H1 (cell line): Measurements from ENCODE around the gene CD4. TPM values are rescaled to one million over a fixed set of nuclear protein-coding genes. Genes with fewer than 3 reads are reported as not detected.

Source experiments
- CTCF ChIA-PET: fragments of 300-600 bp; sonication (Branson Sonifier 250); formaldehyde crosslinking; loops from one replicate; lab custom pipeline; 2021; ENCODE audit not compliant: partially characterized antibody; lab: Charles Lee
- POLR2A ChIA-PET: fragments of 300-600 bp; sonication (Branson Sonifier 250); formaldehyde crosslinking; loops from one replicate; lab custom pipeline; 2021; ENCODE audit warnings: inconsistent platforms; ENCODE audit not compliant: partially characterized antibody; lab: Charles Lee
- DNase-seq, 2 experiments: peaks; one replicate each; pipeline versions ENCODE4 v3.0.0 to v3.0.0-alpha.2; 2010 to 2022; ENCODE audit warnings: low spot score in 2 of 2, low read depth in 1 of 2, mixed read lengths in 1 of 2
- FAIRE-seq: peaks from 2 replicates; lab custom pipeline; 2011; peaks lifted over from hg19 to GRCh38; lab: Jason Lieb, UNC
- H2AFZ ChIP-seq: 2 replicates; pipeline ENCODE4 v1.8.1; 2012; ENCODE audit warnings: low read length, inconsistent platforms
- H2AK5ac ChIP-seq: 2 replicates; pipeline ENCODE4 v1.6.1; 2013; ENCODE audit warnings: low read depth, low read length
- H2BK120ac ChIP-seq: replicated peaks from 2 replicates; pipeline ENCODE3; 2013; ENCODE audit warnings: low read depth, low read length, inconsistent platforms
- H2BK12ac ChIP-seq: 2 replicates; pipeline ENCODE4 v1.6.1; 2013; ENCODE audit warnings: low read depth, low read length
- H2BK15ac ChIP-seq: 2 replicates; pipeline ENCODE4 v1.6.1; 2013; ENCODE audit warnings: low read length
- H2BK20ac ChIP-seq: 2 replicates; pipeline ENCODE4 v1.6.1; 2013; ENCODE audit warnings: low read length
- H2BK5ac ChIP-seq: 2 replicates; pipeline ENCODE4 v1.6.1; 2013; ENCODE audit warnings: low read depth, low read length
- H3K14ac ChIP-seq: 2 replicates; pipeline ENCODE4 v1.6.1; 2013; ENCODE audit warnings: inconsistent platforms; ENCODE audit not compliant: insufficient read length
- H3K18ac ChIP-seq: 2 replicates; pipeline ENCODE4 v1.6.1; 2013; ENCODE audit warnings: low read length; ENCODE audit errors: extremely low read depth
- H3K23ac ChIP-seq: 2 replicates; pipeline ENCODE4 v1.6.1; 2013; ENCODE audit warnings: inconsistent platforms; ENCODE audit not compliant: insufficient read length
- H3K23me2 ChIP-seq: 2 replicates; pipeline ENCODE4 v1.6.1; 2013; ENCODE audit warnings: low read depth, low read length
- H3K27ac ChIP-seq: 2 replicates; pipeline ENCODE4 v1.6.1; 2011; ENCODE audit warnings: low read depth, low read length, inconsistent platforms
- H3K27me3 ChIP-seq, 4 experiments: replicated peaks in 1 of 4; 1 replicate in 1 of 4; 2 replicates in 3 of 4; pipeline versions ENCODE4 v1.6.1 to v1.8.1; 2011 to 2013; ENCODE audit warnings: low read length in 3 of 4, mild to moderate bottlenecking in 3 of 4, inconsistent platforms in 2 of 4, mixed read lengths in 2 of 4, moderate library complexity in 1 of 4; ENCODE audit not compliant: control insufficient read depth in 3 of 4, insufficient read depth in 3 of 4; ENCODE audit errors: extremely low read depth in 1 of 4
- H3K36me3 ChIP-seq, 4 experiments: 2 replicates each; pipeline versions ENCODE4 v1.6.1 to v1.8.1; 2011 to 2013; ENCODE audit warnings: mild to moderate bottlenecking in 4 of 4, low read length in 3 of 4, moderate library complexity in 2 of 4, control low read depth in 1 of 4, inconsistent platforms in 1 of 4; ENCODE audit not compliant: insufficient read depth in 4 of 4, control insufficient read depth in 2 of 4
- H3K4ac ChIP-seq: replicated peaks from 2 replicates; pipeline ENCODE3; 2013; ENCODE audit warnings: low read length, low read depth, mixed read lengths, inconsistent platforms; ENCODE audit not compliant: insufficient read length
- H3K4me1 ChIP-seq, 4 experiments: replicated peaks in 1 of 4; 1 replicate in 1 of 4; 2 replicates in 3 of 4; pipeline versions ENCODE4 v1.6.1 to v1.8.1; 2011 to 2013; ENCODE audit warnings: low read length in 3 of 4, inconsistent platforms in 2 of 4, mixed read lengths in 1 of 4; ENCODE audit not compliant: insufficient read depth in 4 of 4, control insufficient read depth in 3 of 4
- H3K4me2 ChIP-seq, 2 experiments: 2 replicates each; pipeline versions ENCODE4 v1.6.1 to v1.8.1; 2011 to 2013; ENCODE audit warnings: low read depth in 2 of 2, low read length in 2 of 2, control low read depth in 1 of 2, inconsistent platforms in 1 of 2, mild to moderate bottlenecking in 1 of 2; ENCODE audit not compliant: insufficient read depth in 1 of 2
- H3K4me3 ChIP-seq, 4 experiments: fragments of 200-600, 300-600 bp in 1 of 4; sonication (generic), shearing (Covaris generic), sonication (Bioruptor Twin) in 1 of 4; 2 replicates each; pipeline versions ENCODE4 v1.5.1 to v1.8.1; 2011 to 2016; ENCODE audit warnings: low read length in 4 of 4, low read depth in 3 of 4, control low read depth in 2 of 4, inconsistent platforms in 2 of 4, mild to moderate bottlenecking in 2 of 4, mixed read lengths in 1 of 4, moderate library complexity in 1 of 4; ENCODE audit not compliant: insufficient read depth in 2 of 4; ENCODE audit errors: extremely low read depth in 1 of 4
- H3K56ac ChIP-seq: replicated peaks from 2 replicates; pipeline ENCODE3; 2013; ENCODE audit warnings: low read depth, mild to moderate bottlenecking, mixed read lengths, low read length, inconsistent platforms; ENCODE audit not compliant: insufficient read length
- H3K79me1 ChIP-seq: 2 replicates; pipeline ENCODE4 v1.6.1; 2013; ENCODE audit warnings: low read depth, low read length, control low read depth
- H3K79me2 ChIP-seq, 2 experiments: 2 replicates each; pipeline versions ENCODE4 v1.6.1 to v1.8.1; 2012 to 2013; ENCODE audit warnings: low read length in 2 of 2, mild to moderate bottlenecking in 2 of 2, inconsistent platforms in 1 of 2; ENCODE audit not compliant: insufficient read depth in 2 of 2, control insufficient read depth in 1 of 2
- H3K9ac ChIP-seq, 4 experiments: replicated peaks in 1 of 4; 1 replicate in 1 of 4; 2 replicates in 3 of 4; pipeline versions ENCODE4 v1.6.1 to v1.8.1; 2011 to 2013; ENCODE audit warnings: low read depth in 3 of 4, low read length in 3 of 4, control low read depth in 2 of 4, mild to moderate bottlenecking in 2 of 4, moderate library complexity in 2 of 4, inconsistent platforms in 1 of 4; ENCODE audit errors: extremely low read depth in 1 of 4
- H3K9me3 ChIP-seq, 2 experiments: 2 replicates each; pipeline versions ENCODE4 v1.6.1 to v1.8.1; 2012 to 2013; ENCODE audit warnings: mild to moderate bottlenecking in 2 of 2, moderate library complexity in 2 of 2, control low read depth in 1 of 2, inconsistent platforms in 1 of 2, low read depth in 1 of 2, low read length in 1 of 2, mixed read lengths in 1 of 2; ENCODE audit not compliant: insufficient read depth in 2 of 2
- H4K20me1 ChIP-seq, 2 experiments: replicated peaks in 1 of 2; 2 replicates each; pipeline versions ENCODE3 to v1.8.1; 2011 to 2013; ENCODE audit warnings: inconsistent platforms in 2 of 2, low read length in 2 of 2, mild to moderate bottlenecking in 1 of 2; ENCODE audit not compliant: insufficient read depth in 2 of 2, control insufficient read depth in 1 of 2
- H4K5ac ChIP-seq: 2 replicates; pipeline ENCODE4 v1.6.1; 2013; ENCODE audit warnings: low read length, low read depth, mixed read lengths, inconsistent platforms; ENCODE audit not compliant: insufficient read length
- H4K8ac ChIP-seq: 2 replicates; pipeline ENCODE4 v1.8.0; 2013; ENCODE audit warnings: mild to moderate bottlenecking, moderate library complexity, low read length, inconsistent platforms; ENCODE audit not compliant: insufficient read depth; ENCODE audit errors: extremely low read depth
- H4K91ac ChIP-seq: replicated peaks from 2 replicates; pipeline ENCODE3; 2013; ENCODE audit warnings: low read length, mixed read lengths, inconsistent platforms; ENCODE audit not compliant: insufficient read length
- BACH1 ChIP-seq: IDR thresholded peaks from 2 replicates; pipeline ENCODE4 v1.6.1; 2012; ENCODE audit warnings: low read length, improper control_type of control experiment
- CBX5 ChIP-seq: fragments of 300-800, 300-1000 bp; sonication (generic); IDR thresholded peaks from 2 replicates; pipeline ENCODE4 v1.7.1; 2016; ENCODE audit warnings: antibody characterized with exemption, low read length, low read depth
- CTBP2 ChIP-seq: IDR thresholded peaks from 2 replicates; pipeline ENCODE4 v1.7.0; 2011; ENCODE audit warnings: borderline replicate concordance, mild to moderate bottlenecking, moderate library complexity, mixed read lengths, low read length; ENCODE audit not compliant: insufficient read depth, insufficient read length
- EGR1 ChIP-seq: IDR thresholded peaks from 2 replicates; pipeline ENCODE4 v1.6.1; 2011; ENCODE audit warnings: low read depth, low read length, borderline replicate concordance
- KDM5A ChIP-seq: fragments of 200-600 bp; IDR thresholded peaks from 2 replicates; pipeline ENCODE4 v1.7.1; 2012; ENCODE audit warnings: mild to moderate bottlenecking, low read length, inconsistent platforms, mixed read lengths
- POLR2AphosphoS5 ChIP-seq: IDR thresholded peaks from 2 replicates; pipeline ENCODE4 v1.6.1; 2011; ENCODE audit warnings: low read depth, low read length
- SIX5 ChIP-seq: IDR thresholded peaks from 2 replicates; pipeline ENCODE4 v1.6.1; 2011; ENCODE audit warnings: mild to moderate bottlenecking, low read depth, low read length
- SP4 ChIP-seq: IDR thresholded peaks from 2 replicates; pipeline ENCODE4 v1.6.1; 2012; ENCODE audit warnings: low read length, inconsistent platforms
- TAF7 ChIP-seq: optimal IDR thresholded peaks from 2 replicates; pipeline ENCODE3; 2011; ENCODE audit warnings: low read depth, mild to moderate bottlenecking, inconsistent platforms, low read length, moderate library complexity, borderline replicate concordance
- YY1 ChIP-seq: IDR thresholded peaks from 2 replicates; pipeline ENCODE4 v1.6.1; 2011; ENCODE audit warnings: low read depth, mild to moderate bottlenecking, low read length
- WGBS, 2 experiments: shearing (Covaris generic) in 1 of 2; methylation state at CpG; one replicate each; pipeline versions ENCODE4 v1.1.6 to v1.1.7; 2013 to 2015; ENCODE audit warnings: low lambda C conversion rate in 2 of 2, mixed read lengths in 2 of 2, inconsistent platforms in 1 of 2, low coverage in 1 of 2, missing lambda C conversion rate in 1 of 2; ENCODE audit not compliant: insufficient replicate concordance in 2 of 2, insufficient coverage in 1 of 2, insufficient read length in 1 of 2; ENCODE audit errors: extremely low coverage in 1 of 2, missing lambda C conversion rate in 1 of 2; 5-methylcytosine and 5-hydroxymethylcytosine counted together
- polyA plus RNA-seq, 7 experiments: library from polyadenylated mRNA; depleted of rRNA in 3 of 7; stranded (reverse) in 5 of 7; unstranded in 2 of 7; fragments of >200 nt in 5 of 7; fragments of 200-250 nt in 2 of 7; gene quantifications; 1 replicate in 5 of 7; 2 replicates in 1 of 7; 4 replicates in 1 of 7; pipeline versions ENCODE4 v1.2.1 to v1.2.3, GENCODE V29; 2011 to 2013; ENCODE audit warnings: missing spikeins in 2 of 7, mixed read lengths in 2 of 7
- total RNA-seq: library from RNA; stranded (reverse); fragmentation: NEBNext Ultra II Directional; extraction: Animal tissue kit (Norgen Biotek cat#: 25700); gene quantifications from 2 replicates; pipeline ENCODE4 v1.2.1, GENCODE V29; 2021
- TF ChIP-seq, protein P1 (sequence below), 3 experiments: IDR thresholded peaks; 1 replicate in 2 of 3; 2 replicates in 1 of 3; pipeline versions ENCODE4 v1.5.1 to v1.6.1; 2011; ENCODE audit warnings: low read length in 3 of 3, mild to moderate bottlenecking in 3 of 3, inconsistent platforms in 2 of 3, low read depth in 1 of 3, moderate library complexity in 1 of 3; ENCODE audit not compliant: insufficient read depth in 1 of 3; ENCODE audit errors: control extremely low read depth in 1 of 3

CD4 gene
- total and polyA plus RNA-seq, 2 of the 8 experiments (the other 6 are each of a cell fraction or from before 2014, with no cell fraction given): 3.4 to 5.1 TPM

DNA sequence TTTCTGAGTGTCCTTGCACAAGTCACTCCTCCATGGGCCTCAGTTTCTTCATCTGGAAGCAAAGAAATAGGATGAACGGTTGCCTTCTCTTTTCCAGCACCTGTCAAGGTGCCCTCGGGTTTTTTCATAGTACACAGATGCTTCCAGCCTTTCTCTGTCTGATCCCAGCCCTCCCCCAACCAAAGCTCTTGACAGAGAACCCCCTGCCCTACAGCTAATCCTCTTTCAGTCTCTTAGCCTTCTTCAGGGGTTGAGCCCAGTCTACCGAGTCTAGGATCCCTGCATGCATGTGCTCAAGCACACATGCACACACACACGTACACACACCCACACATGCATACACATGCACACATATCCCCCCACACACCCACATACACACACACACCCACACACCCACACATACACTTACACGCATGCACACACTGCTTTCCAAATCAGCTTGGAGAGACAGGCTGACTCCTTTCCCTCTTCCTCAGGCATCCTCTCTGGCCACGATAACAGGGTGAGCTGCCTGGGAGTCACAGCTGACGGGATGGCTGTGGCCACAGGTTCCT is 57.1 kb downstream of the CD4 start:
- H3K27me3 ChIP-seq: no peaks in the 10 kb centered on the region
- no peak overlapping the region for H2BK15ac ChIP-seq
- H4K8ac ChIP-seq: no peak overlapping the region
- H3K79me2 ChIP-seq: peaks cover 0 to 9% of the 10 kb centered on the region in 2 experiments; a peak in 2 of 4 replicates
- ChIA-PET CTCF (interaction anchor here (1.0 to 19.8 kb wide), 2 partner anchors 13 to 140 kb away, joined by 4 to 292 read pairs; partner anchors contain the start of genes GNB3 and P3H3), POLR2A (interaction anchor here (1.1 to 25.7 kb wide), 3 partner anchors 15 to 94 kb away, joined by 3 to 588 read pairs (median 388); partner anchors contain the start of genes GNB3, GPR162, MLF2 and P3H3)
- H4K5ac ChIP-seq: no peak overlapping the region
- H2AFZ ChIP-seq: no peak overlapping the region
- H3K18ac ChIP-seq: no peak overlapping the region
- no peak overlapping the region for H3K4ac ChIP-seq
- DNase-seq: no peak
- no peak overlapping the region for H3K4me2 ChIP-seq
- no peak overlapping the region for H2BK20ac ChIP-seq
- peaks cover 10% of the 10 kb centered on the region for H3K23me2 ChIP-seq
- no peaks in the 10 kb centered on the region for H3K9me3 ChIP-seq
- no peak overlapping the region for H3K14ac ChIP-seq
- H3K9ac ChIP-seq: no peak overlapping the region; a peak in 1 of 7 replicates
- peaks cover 0 to 5% of the 10 kb centered on the region in 2 experiments for H4K20me1 ChIP-seq
- no peak overlapping the region for H4K91ac ChIP-seq
- H3K4me3 ChIP-seq: no peak overlapping the region
- no peak for TF ChIP-seq CBX5
- no peak for TF ChIP-seq EGR1
- TF ChIP-seq POLR2AphosphoS5: no peak
- TF ChIP-seq KDM5A: no peak
- TF ChIP-seq BACH1: no peak
- TF ChIP-seq TAF7: no peak
- TF ChIP-seq SIX5: no peak
- no peak for TF ChIP-seq SP4
- TF ChIP-seq, protein P1, sequence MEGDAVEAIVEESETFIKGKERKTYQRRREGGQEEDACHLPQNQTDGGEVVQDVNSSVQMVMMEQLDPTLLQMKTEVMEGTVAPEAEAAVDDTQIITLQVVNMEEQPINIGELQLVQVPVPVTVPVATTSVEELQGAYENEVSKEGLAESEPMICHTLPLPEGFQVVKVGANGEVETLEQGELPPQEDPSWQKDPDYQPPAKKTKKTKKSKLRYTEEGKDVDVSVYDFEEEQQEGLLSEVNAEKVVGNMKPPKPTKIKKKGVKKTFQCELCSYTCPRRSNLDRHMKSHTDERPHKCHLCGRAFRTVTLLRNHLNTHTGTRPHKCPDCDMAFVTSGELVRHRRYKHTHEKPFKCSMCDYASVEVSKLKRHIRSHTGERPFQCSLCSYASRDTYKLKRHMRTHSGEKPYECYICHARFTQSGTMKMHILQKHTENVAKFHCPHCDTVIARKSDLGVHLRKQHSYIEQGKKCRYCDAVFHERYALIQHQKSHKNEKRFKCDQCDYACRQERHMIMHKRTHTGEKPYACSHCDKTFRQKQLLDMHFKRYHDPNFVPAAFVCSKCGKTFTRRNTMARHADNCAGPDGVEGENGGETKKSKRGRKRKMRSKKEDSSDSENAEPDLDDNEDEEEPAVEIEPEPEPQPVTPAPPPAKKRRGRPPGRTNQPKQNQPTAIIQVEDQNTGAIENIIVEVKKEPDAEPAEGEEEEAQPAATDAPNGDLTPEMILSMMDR (IDR thresholded peaks at IDR 0.05; ENCODE audit: control extremely low read depth in 1 of 3, insufficient read depth in 1 of 3, low read depth in 1 of 3, low read length in 3 of 3): no peak
- no peak for TF ChIP-seq YY1
- TF ChIP-seq CTBP2: no peak
- TF ChIP-seq, all 59 proteins: peak for 0
- peaks cover 0 to 6% (median 0%) of the 10 kb centered on the region in 4 experiments; a peak in 1 of 7 replicates for H3K4me1 ChIP-seq
- no peak overlapping the region for H3K23ac ChIP-seq
- H2AK5ac ChIP-seq: no peak overlapping the region
- H3K27ac ChIP-seq: no peak overlapping the region
- H3K36me3 ChIP-seq: peaks cover 15 to 57% (median 42%) of the 10 kb centered on the region in 4 experiments; a peak in 7 of 8 replicates
- H2BK120ac ChIP-seq: no peak overlapping the region
- WGBS, 2 experiments: 87% methylated on average over 7 of the region's 7 CpGs; no CpG with 5 or more reads in 1 of the 2 experiments
- peaks cover 2% of the 10 kb centered on the region for H3K79me1 ChIP-seq
- no peak overlapping the region for H2BK5ac ChIP-seq
- no peak for FAIRE-seq
- H3K56ac ChIP-seq: no peak overlapping the region
- no peak overlapping the region for H2BK12ac ChIP-seq
